RWPE2 (cell line): ENCODE measurements around the gene CEACAM20.

ENCODE experiments used
- ATAC-seq: fragments of 200-7000 bp; cut with Tn5 transposase; 3 replicates; pipeline ENCODE4 v1.9.1; 2021; ENCODE audit warnings: low read depth
- DNase-seq: peaks from one replicate; pipeline ENCODE4 v3.0.0-alpha.2; 2020; ENCODE audit warnings: low spot score
- H3K27ac ChIP-seq: fragments of 450-650 bp; 2 replicates; pipeline ENCODE4 v1.5.1; 2017; ENCODE audit warnings: mild to moderate bottlenecking; ENCODE audit not compliant: poor library complexity, severe bottlenecking
- H3K27me3 ChIP-seq: fragments of 250-450 bp; sonication (Bioruptor Pico); 2 replicates; pipeline ENCODE4 v1.5.1; 2021; ENCODE audit warnings: mild to moderate bottlenecking, moderate library complexity; ENCODE audit not compliant: insufficient read depth, poor library complexity, severe bottlenecking
- H3K36me3 ChIP-seq: fragments of 250-450 bp; sonication (Bioruptor Pico); 2 replicates; pipeline ENCODE4 v1.5.1; 2020; ENCODE audit warnings: low read depth, mild to moderate bottlenecking, moderate library complexity
- H3K4me1 ChIP-seq: fragments of 250-450 bp; sonication (Bioruptor Pico); 2 replicates; pipeline ENCODE4 v1.5.1; 2021; ENCODE audit warnings: mild to moderate bottlenecking, moderate library complexity; ENCODE audit not compliant: insufficient read depth, poor library complexity, severe bottlenecking
- H3K4me3 ChIP-seq: fragments of 250-450 bp; sonication (Bioruptor Pico); 2 replicates; pipeline ENCODE4 v1.5.1; 2021; ENCODE audit warnings: mild to moderate bottlenecking, moderate library complexity; ENCODE audit not compliant: severe bottlenecking
- H3K9me3 ChIP-seq: fragments of 250-450 bp; sonication (Bioruptor Pico); 2 replicates; pipeline ENCODE4 v1.5.1; 2021; ENCODE audit warnings: mild to moderate bottlenecking, moderate library complexity; ENCODE audit not compliant: severe bottlenecking
- TF ChIP-seq, protein P1 (sequence below): fragments of 450-650 bp; IDR thresholded peaks from one replicate; pipeline ENCODE4 v1.5.1; 2017; ENCODE audit warnings: mild to moderate bottlenecking, moderate library complexity; ENCODE audit not compliant: poor library complexity, severe bottlenecking

The CEACAM20 gene

DNA sequence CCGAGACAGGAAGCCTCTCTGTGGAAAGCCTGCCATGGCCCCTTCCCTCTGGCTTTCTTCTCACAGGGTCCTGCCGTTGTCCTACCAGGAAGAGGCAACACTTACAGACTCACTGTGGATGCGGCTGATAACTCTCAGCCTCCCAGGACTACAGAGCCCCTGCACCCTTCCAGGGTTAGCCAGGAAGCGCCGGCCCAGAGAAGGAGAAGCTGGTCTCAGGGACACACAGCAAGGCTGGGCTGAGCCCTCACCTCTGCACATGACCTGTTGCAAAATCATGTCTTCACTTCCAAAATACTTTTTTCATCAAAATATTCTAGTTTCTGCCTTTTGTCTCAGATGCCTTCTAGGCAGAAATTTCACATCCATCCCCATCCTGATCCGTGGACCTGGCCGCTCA lies 1.9 kb downstream of the CEACAM20 start:
- Histone ChIP-seq H3K27me3 (no peaks in the 10 kb centered on the region), H3K4me1 (no peaks in the 10 kb centered on the region), H3K36me3 (no peaks in the 10 kb centered on the region), H3K9me3 (no peaks in the 10 kb centered on the region), H3K4me3 (no peak overlapping the region), H3K27ac (no peak overlapping the region)
- TF ChIP-seq, protein P1, sequence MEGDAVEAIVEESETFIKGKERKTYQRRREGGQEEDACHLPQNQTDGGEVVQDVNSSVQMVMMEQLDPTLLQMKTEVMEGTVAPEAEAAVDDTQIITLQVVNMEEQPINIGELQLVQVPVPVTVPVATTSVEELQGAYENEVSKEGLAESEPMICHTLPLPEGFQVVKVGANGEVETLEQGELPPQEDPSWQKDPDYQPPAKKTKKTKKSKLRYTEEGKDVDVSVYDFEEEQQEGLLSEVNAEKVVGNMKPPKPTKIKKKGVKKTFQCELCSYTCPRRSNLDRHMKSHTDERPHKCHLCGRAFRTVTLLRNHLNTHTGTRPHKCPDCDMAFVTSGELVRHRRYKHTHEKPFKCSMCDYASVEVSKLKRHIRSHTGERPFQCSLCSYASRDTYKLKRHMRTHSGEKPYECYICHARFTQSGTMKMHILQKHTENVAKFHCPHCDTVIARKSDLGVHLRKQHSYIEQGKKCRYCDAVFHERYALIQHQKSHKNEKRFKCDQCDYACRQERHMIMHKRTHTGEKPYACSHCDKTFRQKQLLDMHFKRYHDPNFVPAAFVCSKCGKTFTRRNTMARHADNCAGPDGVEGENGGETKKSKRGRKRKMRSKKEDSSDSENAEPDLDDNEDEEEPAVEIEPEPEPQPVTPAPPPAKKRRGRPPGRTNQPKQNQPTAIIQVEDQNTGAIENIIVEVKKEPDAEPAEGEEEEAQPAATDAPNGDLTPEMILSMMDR, result no peak
- no peak for ATAC-seq
- no peak for DNase-seq

DNA sequence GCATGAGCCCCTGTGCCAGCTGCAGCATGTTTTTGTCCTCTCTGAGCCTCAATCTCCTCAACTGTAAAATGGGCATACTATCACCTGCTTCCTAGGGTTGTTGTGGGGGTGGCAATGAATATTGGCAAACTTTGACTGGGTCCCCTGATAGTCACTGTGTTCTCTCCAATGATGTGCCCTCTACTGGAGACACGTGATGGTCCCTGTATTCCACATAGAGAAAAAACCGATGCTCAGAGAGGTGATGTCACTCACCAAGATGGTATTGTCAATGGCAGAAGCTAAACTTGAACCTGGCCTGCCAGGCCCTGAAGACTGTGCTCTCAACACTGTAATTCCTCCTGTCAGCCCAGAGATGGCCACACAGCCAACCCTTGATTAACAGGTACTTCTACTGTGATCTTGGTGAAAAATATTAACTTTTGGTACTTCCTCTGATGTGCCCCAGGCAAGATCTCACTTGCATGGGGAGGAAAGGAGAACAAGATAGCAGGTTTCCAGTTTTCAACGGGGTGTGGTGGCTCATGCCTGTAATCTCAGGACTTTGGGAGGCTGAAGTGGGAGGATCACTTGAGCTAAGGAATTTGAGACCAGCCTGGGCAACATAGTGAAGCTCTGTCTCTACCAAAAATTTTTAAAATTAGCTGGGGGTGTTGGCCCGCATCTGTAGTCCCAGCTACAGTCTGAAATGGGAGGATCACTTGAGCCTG lies 3.6 kb downstream of the CEACAM20 start:
- no peak for ATAC-seq

DNA sequence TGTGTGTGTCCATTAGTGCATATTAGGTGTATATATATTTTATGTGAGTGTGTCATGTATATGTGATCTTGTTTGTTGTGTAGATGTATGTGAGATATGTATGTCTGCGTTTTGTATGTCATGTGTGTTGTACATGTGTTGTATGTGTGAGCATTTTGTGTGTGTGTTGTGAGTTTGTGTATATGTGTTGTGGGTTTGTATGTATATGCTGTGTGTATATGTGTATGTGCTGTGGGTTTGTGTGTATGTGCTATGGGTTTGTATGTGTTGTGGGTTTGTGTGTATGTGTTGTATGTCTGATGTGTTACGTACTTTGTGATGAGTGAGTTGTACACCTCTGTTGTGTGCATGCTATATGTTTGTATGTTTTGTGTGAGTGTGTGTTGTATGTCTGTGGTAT lies 8.1 kb downstream of the CEACAM20 start:
- no peak for ATAC-seq
- Histone ChIP-seq H3K27ac (no peak overlapping the region), H3K36me3 (no peaks in the 10 kb centered on the region), H3K4me1 (no peaks in the 10 kb centered on the region), H3K27me3 (no peaks in the 10 kb centered on the region), H3K4me3 (no peak overlapping the region), H3K9me3 (no peaks in the 10 kb centered on the region)
- TF ChIP-seq, protein P1, result no peak
- DNase-seq, result no peak

More for the DNA sequence above, 3.6 kb downstream of the CEACAM20 start:
- DNase-seq, result no peak
- Histone ChIP-seq H3K27ac (no peak overlapping the region), H3K9me3 (no peaks in the 10 kb centered on the region), H3K27me3 (no peaks in the 10 kb centered on the region), H3K4me1 (no peaks in the 10 kb centered on the region), H3K4me3 (no peak overlapping the region), H3K36me3 (no peaks in the 10 kb centered on the region)
- TF ChIP-seq, protein P1, result no peak

DNA sequence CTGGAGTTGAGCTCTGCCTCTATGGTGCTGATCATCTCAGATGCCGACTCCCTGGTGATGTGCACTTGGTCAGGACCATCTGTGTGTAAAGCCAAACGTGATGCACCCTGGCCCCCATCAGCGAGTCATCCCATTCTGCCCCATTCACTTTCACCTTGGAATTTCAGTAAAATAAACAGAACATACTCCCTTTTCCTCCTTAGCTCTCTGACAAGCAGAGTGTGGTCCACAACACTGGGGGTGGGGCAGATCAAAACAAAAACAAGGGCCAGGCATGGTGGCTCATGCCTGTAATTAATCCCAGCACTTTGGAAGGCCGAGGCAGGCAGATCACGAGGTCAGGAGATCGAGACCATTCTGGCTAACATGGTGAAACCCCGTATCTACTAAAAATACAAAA lies 12.3 kb downstream of the CEACAM20 start:
- H3K9me3 ChIP-seq, result no peaks in the 10 kb centered on the region
- no peak for ATAC-seq
- no peak overlapping the region for H3K4me3 ChIP-seq
- TF ChIP-seq, protein P1, result no peak
- H3K36me3 ChIP-seq, result no peaks in the 10 kb centered on the region
- no peaks in the 10 kb centered on the region for H3K4me1 ChIP-seq
- H3K27me3 ChIP-seq, result no peaks in the 10 kb centered on the region
- DNase-seq, result no peak
- no peak overlapping the region for H3K27ac ChIP-seq

DNA sequence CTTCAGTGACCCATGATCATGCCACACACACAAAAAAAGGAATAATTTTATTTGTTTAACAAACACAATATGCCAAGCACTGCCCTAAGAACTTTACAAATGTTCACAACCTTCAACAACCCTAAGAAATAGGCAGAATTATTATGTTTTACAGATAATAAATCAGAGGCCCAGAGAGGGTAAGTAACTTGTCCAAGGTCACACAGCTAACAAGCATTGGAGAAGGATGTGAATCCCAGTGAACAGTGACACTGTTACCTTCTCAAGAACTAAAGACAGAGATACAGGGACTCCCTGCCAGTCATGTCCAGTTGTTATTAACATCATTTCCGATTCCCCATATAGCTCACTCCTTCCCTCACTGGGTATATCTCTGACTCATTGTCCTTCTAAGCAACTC lies 13.6 kb downstream of the CEACAM20 start:
- TF ChIP-seq, protein P1, result no peak
- Histone ChIP-seq H3K4me3 (no peak overlapping the region), H3K27me3 (no peaks in the 10 kb centered on the region), H3K4me1 (no peaks in the 10 kb centered on the region), H3K27ac (no peak overlapping the region), H3K36me3 (no peaks in the 10 kb centered on the region), H3K9me3 (no peaks in the 10 kb centered on the region)
- ATAC-seq (no peak), DNase-seq (no peak)
